Measurements from ENCODE around the gene CEP85L. TPM values are rescaled to one million over a fixed set of nuclear protein-coding genes. Genes with fewer than 3 reads are reported as not detected.
A peak's percentile ranks its signal among the peaks of the same experiment; 100 is the strongest.

Gene CEP85L
- total and polyA plus RNA-seq, 3 experiments from 2014 or later = 28.4 to 32.1 (median 29.1) TPM

GRCh38 chr6:118554698-118555097 lies 96.7 kb downstream of the CEP85L start:
- DNase-seq = no peak
- H3K27ac ChIP-seq (ENCODE audit: low read depth, low read length) = no peak overlapping the region
- peaks cover 7 to 16% (median 7%) of the 10 kb centered on the region in 3 donors for H3K36me3 Mint-ChIP-seq
- H3K9me3 Mint-ChIP-seq = peaks cover 0 to 2% (median 0%) of the 10 kb centered on the region in 5 donors
- no peaks in the 10 kb centered on the region for H3K27me3 Mint-ChIP-seq
- ChIA-PET POLR2A (no interaction called here), CTCF (interaction anchor here (1.3 to 1.5 kb wide), 2 partner anchors 246 to 272 kb away, joined by 3 read pairs; no protein-coding TSS in a partner anchor)
- H3K9me3 ChIP-seq (ENCODE audit: low read length) = no peaks in the 10 kb centered on the region
- no peaks in the 10 kb centered on the region for H3K36me3 ChIP-seq (ENCODE audit: insufficient read depth, low read length)
- H3K4me3 Mint-ChIP-seq = no peak overlapping the region
- H3K4me1 Mint-ChIP-seq = peaks cover 37 to 57% (median 50%) of the 10 kb centered on the region in 3 donors
- no peaks in the 10 kb centered on the region for H3K27me3 ChIP-seq (ENCODE audit: insufficient read depth, low read length, poor library complexity, severe bottlenecking)
- no peak overlapping the region for H3K4me3 ChIP-seq (ENCODE audit: low read length)
- H3K27ac Mint-ChIP-seq = peak overlapping the region in 3 of 8 donors; percentile 25 to 72 (median 63)
- peaks cover 25% of the 10 kb centered on the region for H3K4me1 ChIP-seq (ENCODE audit: insufficient read depth, low read length)

- Histone ChIP-seq H3K9me3 (ENCODE audit: low read length) (no peaks in the 10 kb centered on the region), H3K36me3 (ENCODE audit: insufficient read depth, low read length) (no peaks in the 10 kb centered on the region), H3K27me3 (ENCODE audit: insufficient read depth, low read length, poor library complexity, severe bottlenecking) (no peaks in the 10 kb centered on the region), H3K4me1 (ENCODE audit: insufficient read depth, low read length) (peaks cover 11% of the 10 kb centered on the region), H3K4me3 (ENCODE audit: low read length) (no peak overlapping the region), H3K27ac (ENCODE audit: low read depth, low read length) (no peak overlapping the region)
- H3K4me3 Mint-ChIP-seq = no peak overlapping the region
- H3K4me1 Mint-ChIP-seq = peaks cover 24 to 46% (median 40%) of the 10 kb centered on the region in 3 donors
- H3K36me3 Mint-ChIP-seq = peaks cover 7 to 16% (median 7%) of the 10 kb centered on the region in 3 donors
- POLR2A ChIA-PET = no interaction called here
- CTCF ChIA-PET = interaction anchor here (1.1 to 1.3 kb wide), 2 partner anchors 12 to 248 kb away, joined by 3 read pairs; no protein-coding TSS in a partner anchor
- no peaks in the 10 kb centered on the region for H3K9me3 Mint-ChIP-seq
- no peaks in the 10 kb centered on the region for H3K27me3 Mint-ChIP-seq
- H3K27ac Mint-ChIP-seq = no peak overlapping the region
- DNase-seq = no peak
Observed at GRCh38 chr6:118553132-118553531, 98.3 kb downstream of the CEP85L start.

GRCh38 chr6:118551063-118552053 lies 100.0 kb downstream of the CEP85L start:
- Histone ChIP-seq H3K27me3 (ENCODE audit: insufficient read depth, low read length, poor library complexity, severe bottlenecking) (no peaks in the 10 kb centered on the region), H3K4me1 (ENCODE audit: insufficient read depth, low read length) (no peaks in the 10 kb centered on the region), H3K4me3 (ENCODE audit: low read length) (no peak overlapping the region), H3K9me3 (ENCODE audit: low read length) (no peaks in the 10 kb centered on the region), H3K36me3 (ENCODE audit: insufficient read depth, low read length) (no peaks in the 10 kb centered on the region), H3K27ac (ENCODE audit: low read depth, low read length) (no peak overlapping the region)
- peak in 2 of 5 donors; percentile 24 to 45 for DNase-seq
- Mint-ChIP-seq H3K4me3 (no peak overlapping the region), H3K9me3 (no peaks in the 10 kb centered on the region), H3K4me1 (peaks cover 19 to 44% (median 42%) of the 10 kb centered on the region in 3 donors), H3K27me3 (no peaks in the 10 kb centered on the region), H3K36me3 (peaks cover 7 to 15% (median 7%) of the 10 kb centered on the region in 3 donors), H3K27ac (peak overlapping the region in 4 of 8 donors; percentile 26 to 82 (median 54))
- ChIA-PET POLR2A (no interaction called here), CTCF (interaction anchor here (0.8 kb wide), 1 partner anchor 33 kb away, joined by 3 read pairs; no protein-coding TSS in a partner anchor)

GRCh38 chr6:118548613-118549012 lies 102.8 kb downstream of the CEP85L start:
- Histone ChIP-seq H3K4me3 (ENCODE audit: low read length) (no peak overlapping the region), H3K36me3 (ENCODE audit: insufficient read depth, low read length) (no peaks in the 10 kb centered on the region), H3K27ac (ENCODE audit: low read depth, low read length) (no peak overlapping the region), H3K27me3 (ENCODE audit: insufficient read depth, low read length, poor library complexity, severe bottlenecking) (no peaks in the 10 kb centered on the region), H3K4me1 (ENCODE audit: insufficient read depth, low read length) (no peaks in the 10 kb centered on the region), H3K9me3 (ENCODE audit: low read length) (no peaks in the 10 kb centered on the region)
- no peak for DNase-seq
- Mint-ChIP-seq H3K27ac (no peak overlapping the region), H3K4me3 (no peak overlapping the region), H3K4me1 (peaks cover 25 to 57% (median 54%) of the 10 kb centered on the region in 3 donors), H3K27me3 (no peaks in the 10 kb centered on the region), H3K36me3 (peaks cover 0 to 8% (median 7%) of the 10 kb centered on the region in 3 donors), H3K9me3 (no peaks in the 10 kb centered on the region)
- ChIA-PET POLR2A (interaction anchor here (0.7 kb wide), 1 partner anchor 45 kb away, joined by 3 read pairs; no protein-coding TSS in a partner anchor), CTCF (no interaction called here)

GRCh38 chr6:118548136-118548535 lies 103.3 kb downstream of the CEP85L start, which contains the start of gene PLN:
PLN (plus strand) TSS chr6:118548296; CDS start chr6:118558922, 10,626 bp downstream.
- no peaks in the 10 kb centered on the region for H3K36me3 ChIP-seq (ENCODE audit: insufficient read depth, low read length)
- no peak within 1 kb of the TSS for H3K27ac ChIP-seq (ENCODE audit: low read depth, low read length)
- POLR2A ChIA-PET = interaction anchor here (0.7 kb wide), 1 partner anchor 44 kb away, joined by 3 read pairs; no protein-coding TSS in a partner anchor
- CTCF ChIA-PET = no interaction called here
- no peaks in the 10 kb centered on the region for H3K9me3 Mint-ChIP-seq
- no peaks in the 10 kb centered on the region for H3K9me3 ChIP-seq (ENCODE audit: low read length)
- H3K36me3 Mint-ChIP-seq = peaks cover 0 to 10% (median 7%) of the 10 kb centered on the region in 3 donors
- DNase-seq = no peak
- no peaks in the 10 kb centered on the region for H3K27me3 Mint-ChIP-seq
- no peak within 1 kb of the TSS for H3K4me3 ChIP-seq (ENCODE audit: low read length)
- H3K4me1 Mint-ChIP-seq = peaks cover 25 to 57% (median 54%) of the 10 kb centered on the region in 3 donors
- H3K4me3 Mint-ChIP-seq = no peak within 1 kb of the TSS
- H3K27ac Mint-ChIP-seq = peak within 1 kb of the TSS in 2 of 8 donors; percentile 27 to 30
- H3K27me3 ChIP-seq (ENCODE audit: insufficient read depth, low read length, poor library complexity, severe bottlenecking) = no peaks in the 10 kb centered on the region
- H3K4me1 ChIP-seq (ENCODE audit: insufficient read depth, low read length) = no peaks in the 10 kb centered on the region

- CTCF ChIA-PET = no interaction called here
Observed at GRCh38 chr6:118546880-118547218, 104.5 kb downstream of the CEP85L start.

GRCh38 chr6:118546164-118546879 lies 105.1 kb downstream of the CEP85L start:
- peaks cover 29 to 70% (median 61%) of the 10 kb centered on the region in 3 donors for H3K4me1 Mint-ChIP-seq
- peaks cover 0 to 12% (median 7%) of the 10 kb centered on the region in 3 donors for H3K36me3 Mint-ChIP-seq
- H3K27me3 ChIP-seq (ENCODE audit: insufficient read depth, low read length, poor library complexity, severe bottlenecking) = no peaks in the 10 kb centered on the region
- ChIA-PET POLR2A (no interaction called here), CTCF (no interaction called here)
- no peaks in the 10 kb centered on the region for H3K9me3 Mint-ChIP-seq
- H3K4me3 ChIP-seq (ENCODE audit: low read length) = no peak overlapping the region
- H3K27ac ChIP-seq (ENCODE audit: low read depth, low read length) = no peak overlapping the region
- no peaks in the 10 kb centered on the region for H3K36me3 ChIP-seq (ENCODE audit: insufficient read depth, low read length)
- DNase-seq = no peak
- no peaks in the 10 kb centered on the region for H3K27me3 Mint-ChIP-seq
- H3K9me3 ChIP-seq (ENCODE audit: low read length) = no peaks in the 10 kb centered on the region
- H3K4me3 Mint-ChIP-seq = no peak overlapping the region
- peak overlapping the region in 1 of 8 donors; percentile 17 for H3K27ac Mint-ChIP-seq
- H3K4me1 ChIP-seq (ENCODE audit: insufficient read depth, low read length) = no peaks in the 10 kb centered on the region

More at GRCh38 chr6:118546880-118547218, 104.5 kb downstream of the CEP85L start:
- Histone ChIP-seq H3K4me3 (ENCODE audit: low read length) (no peak overlapping the region), H3K4me1 (ENCODE audit: insufficient read depth, low read length) (no peaks in the 10 kb centered on the region), H3K9me3 (ENCODE audit: low read length) (no peaks in the 10 kb centered on the region), H3K36me3 (ENCODE audit: insufficient read depth, low read length) (no peaks in the 10 kb centered on the region), H3K27ac (ENCODE audit: low read depth, low read length) (no peak overlapping the region), H3K27me3 (ENCODE audit: insufficient read depth, low read length, poor library complexity, severe bottlenecking) (no peaks in the 10 kb centered on the region)
- Mint-ChIP-seq H3K4me1 (peaks cover 27 to 69% (median 59%) of the 10 kb centered on the region in 3 donors), H3K27me3 (no peaks in the 10 kb centered on the region), H3K27ac (no peak overlapping the region), H3K4me3 (no peak overlapping the region), H3K9me3 (no peaks in the 10 kb centered on the region), H3K36me3 (peaks cover 0 to 10% (median 7%) of the 10 kb centered on the region in 3 donors)
- DNase-seq = no peak
- POLR2A ChIA-PET = no interaction called here

All from CD8-positive, alpha-beta memory T cell (primary cell).